Ureter (tissue), 1 donor: ENCODE data around the gene VENTX. TPM values are rescaled to one million over a fixed set of nuclear protein-coding genes. Genes with fewer than 3 reads are reported as not detected.
"Not testable (repeated sequence)": the region's sequence is repeated elsewhere in the genome, so short reads cannot be mapped to it uniquely, and the experiment has no call there.

ENCODE experiments used
- DNase-seq: peaks from one replicate; pipeline ENCODE4 v3.0.0-alpha.2; 2020; ENCODE audit warnings: low spot score
- total RNA-seq: library from RNA; stranded (reverse); gene quantifications from one replicate; pipeline ENCODE4 v1.2.4, GENCODE V29; 2023
- donor health status: DM: yes; HTN: yes; CAD: no.

The VENTX gene
- total RNA-seq, 1 donor from 2014 or later, result 0.81 TPM

GRCh38 chr10:133214468-133215410 is 22.9 kb upstream of the VENTX start:
- DNase-seq, result no peak

GRCh38 chr10:133215586-133215985 is 22.1 kb upstream of the VENTX start:
- DNase-seq, result no peak

GRCh38 chr10:133216776-133217175 is 20.9 kb upstream of the VENTX start:
- DNase-seq, result no peak

GRCh38 chr10:133217800-133218589 is 19.7 kb upstream of the VENTX start:
- DNase-seq, result no peak

GRCh38 chr10:133218891-133219290 is 18.8 kb upstream of the VENTX start:
- DNase-seq, result no peak

- no peak for DNase-seq
These were observed 17.9 kb upstream of the VENTX start for GRCh38 chr10:133219782-133220181.

GRCh38 chr10:133221331-133221730 is 16.3 kb upstream of the VENTX start:
- no peak for DNase-seq

GRCh38 chr10:133221756-133222155 is 15.9 kb upstream of the VENTX start:
- DNase-seq, result not testable (repeated sequence)

- DNase-seq, result no peak
These were observed 13.6 kb upstream of the VENTX start for GRCh38 chr10:133224076-133224475.

- no peak for DNase-seq
These were observed 12.8 kb upstream of the VENTX start for GRCh38 chr10:133224756-133225372.

GRCh38 chr10:133225707-133226191 is 11.9 kb upstream of the VENTX start:
- no peak for DNase-seq

- no peak for DNase-seq
These were observed 11.3 kb upstream of the VENTX start for GRCh38 chr10:133226251-133226808.

- DNase-seq, result no peak
These were observed 10.4 kb upstream of the VENTX start for GRCh38 chr10:133227256-133227655.

- no peak for DNase-seq
These were observed 8.2 kb upstream of the VENTX start for GRCh38 chr10:133229265-133230043.

- DNase-seq, result no peak
These were observed 7.7 kb upstream of the VENTX start, which contains the start of gene UTF1 for GRCh38 chr10:133230044-133230361. UTF1 (plus strand) TSS chr10:133230217; CDS start chr10:133230289, 72 bp downstream.

- DNase-seq, result no peak
These were observed 7.1 kb upstream of the VENTX start for GRCh38 chr10:133230387-133231195.

GRCh38 chr10:133231244-133231945 is 6.3 kb upstream of the VENTX start:
- DNase-seq, result no peak

- no peak for DNase-seq
These were observed 5.6 kb upstream of the VENTX start for GRCh38 chr10:133231946-133232574.

GRCh38 chr10:133234796-133235195 is 2.9 kb upstream of the VENTX start:
- DNase-seq, result not testable (repeated sequence)
